HCT116 (cell line): ENCODE data around the gene C15orf62. TPM values are rescaled to one million over a fixed set of nuclear protein-coding genes. Genes with fewer than 3 reads are reported as not detected.

Experiments
- ATAC-seq: fragments of 200-7000 bp; cut with Tn5 transposase; 2 replicates; pipeline ENCODE4 v1.9.1; 2020; ENCODE audit warnings: mild to moderate bottlenecking, moderate library complexity
- BruUV-seq: library from RNA; stranded (reverse); fragments of 400-500 nt; replicated peaks from 2 replicates; lab custom pipeline; 2021; lab: Mats Ljungman, UMichigan
- CTCF ChIA-PET: fragments of 300-600 bp; sonication (Branson Sonifier 250); formaldehyde crosslinking; loops from one replicate; lab custom pipeline; 2021; ENCODE audit warnings: antibody characterized with exemption; lab: Charles Lee
- POLR2A ChIA-PET: fragments of 300-600, 350-600 bp; sonication (Branson Sonifier 250); formaldehyde crosslinking; loops from one replicate; lab custom pipeline; 2021; ENCODE audit warnings: antibody characterized with exemption; lab: Charles Lee
- RAD21 ChIA-PET, 2 experiments: fragments of 300-600 bp; sonication (Branson Sonifier 250); formaldehyde crosslinking; loops; one replicate each; lab custom pipeline; 2023; ENCODE audit warnings: low total read pairs in 2 of 2; ENCODE audit not compliant: uncharacterized antibody in 2 of 2, unreplicated experiment in 2 of 2, low non-redundant PET in 1 of 2; lab: Charles Lee
- DNase-seq: peaks from one replicate; pipeline ENCODE4 v3.0.0-alpha.2; 2010; ENCODE audit warnings: low read depth, low spot score
- H2AFZ ChIP-seq: fragments of 200-600 bp; shearing (Covaris generic), sonication (generic); 2 replicates; pipeline ENCODE4 v1.6.1; 2017; ENCODE audit warnings: low read depth, mixed run types, mixed read lengths, antibody characterized with exemption, low read length; ENCODE audit not compliant: poor library complexity, severe bottlenecking
- H3K27ac ChIP-seq: 2 replicates; pipeline ENCODE4 v1.5.1; 2012; ENCODE audit warnings: low read depth, low read length
- H3K27me3 ChIP-seq: fragments of 200-600 bp; sonication (generic); 2 replicates; pipeline ENCODE4 v1.6.1; 2016; ENCODE audit warnings: mixed run types, low read length, mixed read lengths; ENCODE audit not compliant: insufficient read depth
- H3K36me3 ChIP-seq, 2 experiments: fragments of 200-500 bp in 1 of 2; fragments of 200-600 bp in 1 of 2; sonication (Bioruptor generic) in 1 of 2; sonication (generic) in 1 of 2; 2 replicates each; pipeline versions ENCODE4 v1.5.1 to v1.6.1; 2014 to 2016; ENCODE audit warnings: low read length in 2 of 2, inconsistent platforms in 1 of 2, mixed read lengths in 1 of 2, mixed run types in 1 of 2; ENCODE audit not compliant: insufficient read depth in 2 of 2, control insufficient read depth in 1 of 2
- H3K4me1 ChIP-seq, 2 experiments: fragments of 200-600 bp in 1 of 2; sonication (generic) in 1 of 2; 2 replicates each; pipeline versions ENCODE4 v1.5.1 to v1.6.1; 2012 to 2017; ENCODE audit warnings: low read length in 2 of 2, inconsistent platforms in 1 of 2, mild to moderate bottlenecking in 1 of 2, mixed read lengths in 1 of 2, mixed run types in 1 of 2, moderate library complexity in 1 of 2; ENCODE audit not compliant: insufficient read depth in 2 of 2, control insufficient read depth in 1 of 2
- H3K4me2 ChIP-seq: fragments of 200-600 bp; sonication (generic); 2 replicates; pipeline ENCODE4 v1.6.1; 2017; ENCODE audit warnings: mixed run types, low read length, mixed read lengths
- H3K4me3 ChIP-seq, 2 experiments: fragments of 200-600 bp in 1 of 2; sonication (generic) in 1 of 2; replicated peaks in 1 of 2; 2 replicates each; pipeline ENCODE4 v1.5.1; 2011 to 2016; ENCODE audit warnings: low read length in 2 of 2, control low read depth in 1 of 2, low read depth in 1 of 2, mild to moderate bottlenecking in 1 of 2, mixed read lengths in 1 of 2, mixed run types in 1 of 2
- H3K79me2 ChIP-seq: fragments of 200-600 bp; sonication (generic); 2 replicates; pipeline ENCODE4 v1.6.1; 2017; ENCODE audit warnings: mild to moderate bottlenecking, mixed run types, low read length, moderate library complexity, mixed read lengths; ENCODE audit not compliant: insufficient read depth
- H3K9ac ChIP-seq: fragments of 200-600 bp; sonication (generic); 2 replicates; pipeline ENCODE4 v1.6.1; 2016; ENCODE audit warnings: low read length, mixed read lengths
- H3K9me2 ChIP-seq: fragments of 200-600 bp; sonication (generic), shearing (Covaris generic); 2 replicates; pipeline ENCODE4 v1.6.1; 2017; ENCODE audit warnings: mixed run types, mild to moderate bottlenecking, moderate library complexity; ENCODE audit not compliant: insufficient read depth
- H3K9me3 ChIP-seq, 2 experiments: fragments of 200-500 bp in 1 of 2; fragments of 200-600 bp in 1 of 2; sonication (Bioruptor generic) in 1 of 2; sonication (generic) in 1 of 2; 2 replicates each; pipeline ENCODE4 v1.6.1; 2014 to 2017; ENCODE audit warnings: low read length in 2 of 2, mixed read lengths in 2 of 2, inconsistent platforms in 1 of 2, low read depth in 1 of 2, mild to moderate bottlenecking in 1 of 2, mixed run types in 1 of 2, moderate library complexity in 1 of 2; ENCODE audit not compliant: control insufficient read depth in 1 of 2, insufficient read depth in 1 of 2
- H4K20me1 ChIP-seq: fragments of 200-600 bp; sonication (generic), shearing (Covaris generic); 2 replicates; pipeline ENCODE4 v1.6.1; 2017; ENCODE audit warnings: mixed run types, mild to moderate bottlenecking, moderate library complexity; ENCODE audit not compliant: insufficient read depth
- ELF1 ChIP-seq: IDR thresholded peaks from 2 replicates; pipeline ENCODE4 v1.6.1; 2012; ENCODE audit warnings: low read depth, borderline replicate concordance
- POLR2A ChIP-seq: IDR thresholded peaks from 2 replicates; pipeline ENCODE4 v1.7.0; 2011; ENCODE audit warnings: borderline replicate concordance; ENCODE audit not compliant: insufficient read depth, insufficient read length; ENCODE audit errors: extremely low read depth
- RAD21 ChIP-seq: IDR thresholded peaks from 2 replicates; pipeline ENCODE4 v1.6.1; 2012; ENCODE audit warnings: low read depth, mild to moderate bottlenecking
- REST ChIP-seq: IDR thresholded peaks from 2 replicates; pipeline ENCODE4 v1.6.1; 2012; ENCODE audit warnings: low read depth
- SIN3A ChIP-seq: IDR thresholded peaks from 2 replicates; pipeline ENCODE4 v1.6.1; 2012; ENCODE audit warnings: low read depth
- SP1 ChIP-seq: IDR thresholded peaks from 2 replicates; pipeline ENCODE4 v1.6.1; 2012; ENCODE audit warnings: low read depth
- SRF ChIP-seq: IDR thresholded peaks from 2 replicates; pipeline ENCODE4 v1.6.1; 2012; ENCODE audit warnings: low read depth
- TCF7L2 ChIP-seq: IDR thresholded peaks from 2 replicates; pipeline ENCODE4 v1.7.0; 2011; ENCODE audit warnings: borderline replicate concordance, inconsistent platforms; ENCODE audit not compliant: insufficient read depth, insufficient read length; ENCODE audit errors: extremely low read depth
- YY1 ChIP-seq: IDR thresholded peaks from 2 replicates; pipeline ENCODE4 v1.6.1; 2011; ENCODE audit warnings: low read length, low read depth, moderate library complexity, mild to moderate bottlenecking; ENCODE audit not compliant: insufficient replicate concordance; ENCODE audit errors: extremely low read depth
- intact Hi-C: fragments of 100-400 bp; cut with micrococcal nuclease; formaldehyde crosslinking; loops from 2 replicates; pipeline ENCODE4 v1.10.0; 2022
- total RNA-seq: library from RNA; stranded (reverse); gene quantifications from one replicate; pipeline ENCODE4 v1.2.1, GENCODE V29; 2021; ENCODE audit not compliant: unreplicated experiment

Gene C15orf62
- total RNA-seq, 1 experiment from 2014 or later = 0.10 TPM

GRCh38 chr15:40750885-40751284 is 18.9 kb upstream of the C15orf62 start:
- Histone ChIP-seq H3K4me3 (no peak overlapping the region), H3K9me2 (no peaks in the 10 kb centered on the region), H4K20me1 (no peaks in the 10 kb centered on the region), H3K9ac (no peak overlapping the region), H3K27ac (no peak overlapping the region), H3K79me2 (peaks cover 35% of the 10 kb centered on the region), H3K9me3 (no peaks in the 10 kb centered on the region), H3K27me3 (no peaks in the 10 kb centered on the region), H3K36me3 (peaks cover 12% of the 10 kb centered on the region in 2 experiments; a peak in 3 of 4 replicates), H3K4me1 (peaks cover 7 to 15% of the 10 kb centered on the region in 2 experiments), H2AFZ (no peak overlapping the region), H3K4me2 (no peak overlapping the region)
- ChIA-PET POLR2A (interaction anchor here (0.5 kb wide), 1 partner anchor 50 kb away, joined by 5 read pairs; no protein-coding TSS in a partner anchor), RAD21 (no interaction called here), CTCF (no interaction called here)
- no peak for DNase-seq
- ATAC-seq = no peak
- TF ChIP-seq RAD21 = no peak
- TF ChIP-seq SIN3A = no peak
- no peak for TF ChIP-seq POLR2A
- no peak for TF ChIP-seq YY1
- no peak for TF ChIP-seq TCF7L2
- no peak for TF ChIP-seq SRF
- TF ChIP-seq SP1 = no peak
- no peak for TF ChIP-seq ELF1
- no peak for TF ChIP-seq REST
- intact Hi-C loops = no loop called here
- BruUV-seq = no TSS peak
